HEK293T (cell line): ENCODE measurements around the gene CCDC17.

Experiments
- CTCF ChIA-PET: fragments of 350-600 bp; formaldehyde crosslinking; extraction: SDS; loops from one replicate; lab custom pipeline; 2021; ENCODE audit warnings: antibody characterized with exemption, inconsistent platforms; lab: Yijun Ruan, JAX
- POLR2A ChIA-PET: fragments of 350-600 bp; formaldehyde crosslinking; extraction: SDS; loops from one replicate; lab custom pipeline; 2020; ENCODE audit warnings: antibody characterized with exemption, inconsistent platforms; lab: Yijun Ruan, JAX
- DNase-seq: peaks from one replicate; pipeline ENCODE4 v3.0.0; 2012; ENCODE audit warnings: mixed read lengths; ENCODE audit errors: extremely low spot score
- ARNT ChIP-seq: fragments of 450-650 bp; IDR thresholded peaks from 2 replicates; pipeline ENCODE4 v1.6.1; 2017; ENCODE audit warnings: mild to moderate bottlenecking
- BHLHE40 ChIP-seq: fragments of 450-650 bp; IDR thresholded peaks from 2 replicates; pipeline ENCODE4 v1.6.1; 2016; ENCODE audit warnings: mild to moderate bottlenecking, moderate library complexity, borderline replicate concordance
- CTBP1 ChIP-seq: fragments of 450-650 bp; IDR thresholded peaks from 2 replicates; pipeline ENCODE4 v1.6.1; 2016; ENCODE audit warnings: borderline replicate concordance
- ELF4 ChIP-seq: fragments of 450-650 bp; IDR thresholded peaks from 2 replicates; pipeline ENCODE4 v1.6.1; 2017; ENCODE audit warnings: antibody characterized with exemption
- FOXA1 ChIP-seq: fragments of 450-650 bp; IDR thresholded peaks from 2 replicates; pipeline ENCODE4 v1.6.1; 2016; ENCODE audit warnings: mild to moderate bottlenecking
- FOXK2 ChIP-seq: fragments of 450-650 bp; IDR thresholded peaks from 2 replicates; pipeline ENCODE4 v1.6.1; 2016; ENCODE audit warnings: mild to moderate bottlenecking
- FOXM1 ChIP-seq: fragments of 450-650 bp; IDR thresholded peaks from 2 replicates; pipeline ENCODE4 v1.6.1; 2017; ENCODE audit warnings: mild to moderate bottlenecking, borderline replicate concordance
- HDGF ChIP-seq: fragments of 450-650 bp; IDR thresholded peaks from 2 replicates; pipeline ENCODE4 v1.6.1; 2017; ENCODE audit warnings: antibody characterized with exemption, borderline replicate concordance
- L3MBTL2 ChIP-seq: fragments of 450-650 bp; conservative IDR thresholded peaks from 2 replicates; pipeline ENCODE4 v1.6.1; 2016; ENCODE audit warnings: mild to moderate bottlenecking
- LEF1 ChIP-seq: fragments of 450-650 bp; IDR thresholded peaks from 2 replicates; pipeline ENCODE4 v1.6.1; 2017; ENCODE audit warnings: mild to moderate bottlenecking, borderline replicate concordance
- NFRKB ChIP-seq: fragments of 450-650 bp; IDR thresholded peaks from 2 replicates; pipeline ENCODE4 v1.6.1; 2016; ENCODE audit warnings: mild to moderate bottlenecking, moderate library complexity
- SP1 ChIP-seq: fragments of 450-650 bp; IDR thresholded peaks from 2 replicates; pipeline ENCODE4 v1.6.1; 2017
- SUZ12 ChIP-seq: fragments of 450-650 bp; IDR thresholded peaks from 2 replicates; pipeline ENCODE4 v1.6.1; 2016; ENCODE audit warnings: mild to moderate bottlenecking
- TARDBP ChIP-seq: fragments of 450-650 bp; IDR thresholded peaks from 2 replicates; pipeline ENCODE4 v1.6.1; 2016
- ZNF384 ChIP-seq: fragments of 450-650 bp; IDR thresholded peaks from 2 replicates; pipeline ENCODE4 v1.6.1; 2016
- TF ChIP-seq, protein P1 (sequence below): fragments of 450-650 bp; IDR thresholded peaks from 2 replicates; pipeline ENCODE4 v1.6.1; 2016

The CCDC17 gene

GRCh38 chr1:45647248-45648021, 23.6 kb upstream of the CCDC17 start:
- no peak for TF ChIP-seq FOXK2
- no peak for TF ChIP-seq SUZ12
- no peak for TF ChIP-seq NFRKB
- no peak for TF ChIP-seq SP1
- TF ChIP-seq HDGF = no peak
- no peak for TF ChIP-seq ARNT
- TF ChIP-seq TARDBP = no peak
- no peak for TF ChIP-seq FOXA1
- TF ChIP-seq FOXM1 = no peak
- no peak for TF ChIP-seq CTBP1
- TF ChIP-seq L3MBTL2 = no peak
- no peak for TF ChIP-seq BHLHE40
- no peak for TF ChIP-seq ZNF384
- no peak for DNase-seq
- POLR2A ChIA-PET = no interaction called here
- CTCF ChIA-PET = interaction anchor here (0.6 kb wide), 1 partner anchor 13 kb away, joined by 3 read pairs; no protein-coding TSS in a partner anchor

DNA sequence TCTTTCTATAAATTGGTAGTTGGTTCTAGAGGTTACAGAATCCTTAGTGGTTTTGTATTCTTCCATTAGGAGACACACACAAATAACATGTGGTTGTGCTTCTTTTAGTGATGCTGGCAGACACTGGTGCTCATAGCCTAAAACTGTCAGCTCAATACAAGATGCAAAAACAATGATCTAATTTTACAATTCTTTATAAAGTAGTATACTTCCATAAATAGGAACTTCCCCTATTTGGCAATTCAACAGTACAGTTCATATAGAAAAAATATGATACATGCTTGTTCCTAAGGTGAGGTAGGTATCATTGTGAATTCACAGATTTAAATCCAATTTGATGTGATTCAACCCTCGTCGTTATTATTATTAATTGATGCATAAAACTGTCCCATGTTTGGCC, 20.8 kb upstream of the CCDC17 start:
- POLR2A ChIA-PET = no interaction called here
- CTCF ChIA-PET = no interaction called here
- TF ChIP-seq FOXK2 = no peak
- no peak for TF ChIP-seq ARNT
- TF ChIP-seq SUZ12 = no peak
- TF ChIP-seq CTBP1 = no peak
- no peak for TF ChIP-seq HDGF
- DNase-seq = no peak

DNA sequence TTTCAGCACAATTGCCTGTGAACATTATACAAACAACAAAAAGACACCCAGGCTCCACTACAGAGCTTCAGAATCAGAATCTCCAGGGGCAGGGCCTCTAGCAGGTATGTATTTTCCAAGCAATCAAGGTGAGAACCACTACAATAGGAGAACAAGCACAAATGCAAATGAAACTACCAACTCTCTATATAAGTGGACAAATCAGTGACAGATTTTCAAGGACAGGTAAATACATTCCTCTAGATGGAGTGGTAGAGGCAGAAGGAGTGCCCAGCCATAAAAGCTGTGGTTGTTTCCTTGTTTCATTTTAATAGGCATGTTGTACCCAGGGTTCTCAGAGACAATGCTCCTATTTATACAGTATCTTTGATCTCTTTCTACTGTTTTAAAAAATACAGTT, 20.1 kb upstream of the CCDC17 start:
- DNase-seq = no peak
- CTCF ChIA-PET = no interaction called here
- POLR2A ChIA-PET = no interaction called here
- TF ChIP-seq L3MBTL2 (no peak), LEF1 (no peak), FOXA1 (no peak), BHLHE40 (no peak), ELF4 (no peak)
- TF ChIP-seq, protein P1, sequence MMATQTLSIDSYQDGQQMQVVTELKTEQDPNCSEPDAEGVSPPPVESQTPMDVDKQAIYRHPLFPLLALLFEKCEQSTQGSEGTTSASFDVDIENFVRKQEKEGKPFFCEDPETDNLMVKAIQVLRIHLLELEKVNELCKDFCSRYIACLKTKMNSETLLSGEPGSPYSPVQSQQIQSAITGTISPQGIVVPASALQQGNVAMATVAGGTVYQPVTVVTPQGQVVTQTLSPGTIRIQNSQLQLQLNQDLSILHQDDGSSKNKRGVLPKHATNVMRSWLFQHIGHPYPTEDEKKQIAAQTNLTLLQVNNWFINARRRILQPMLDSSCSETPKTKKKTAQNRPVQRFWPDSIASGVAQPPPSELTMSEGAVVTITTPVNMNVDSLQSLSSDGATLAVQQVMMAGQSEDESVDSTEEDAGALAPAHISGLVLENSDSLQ = no peak

GRCh38 chr1:45643321-45643720, 19.5 kb upstream of the CCDC17 start:
- TF ChIP-seq NFRKB (no peak), ZNF384 (no peak), TARDBP (no peak), ARNT (no peak), FOXA1 (no peak), SP1 (no peak)
- ChIA-PET POLR2A (interaction anchor here (1.4 kb wide), 1 partner anchor 43 kb away, joined by 3 read pairs; the partner anchor contains the start of gene GPBP1L1), CTCF (no interaction called here)
- DNase-seq = no peak

- CTCF ChIA-PET = interaction anchor here (0.6 kb wide), 1 partner anchor 399 kb away, joined by 3 read pairs; no protein-coding TSS in a partner anchor
Measured at GRCh38 chr1:45640293-45640692, 16.4 kb upstream of the CCDC17 start.

GRCh38 chr1:45635211-45635610, 11.4 kb upstream of the CCDC17 start:
- TF ChIP-seq NFRKB (no peak), ELF4 (no peak), FOXM1 (no peak), SUZ12 (no peak), SP1 (no peak), FOXA1 (no peak), FOXK2 (no peak), LEF1 (no peak), HDGF (no peak), TARDBP (no peak), ZNF384 (no peak), BHLHE40 (no peak), L3MBTL2 (no peak)
- TF ChIP-seq, protein P1 = no peak
- CTCF ChIA-PET = interaction anchor here (0.6 kb wide), 1 partner anchor 792 kb away, joined by 5 read pairs; the partner anchor contains the start of gene PTCH2
- DNase-seq = no peak
- POLR2A ChIA-PET = no interaction called here

More at GRCh38 chr1:45640293-45640692, 16.4 kb upstream of the CCDC17 start:
- no peak for TF ChIP-seq FOXK2
- TF ChIP-seq LEF1 = no peak
- no peak for TF ChIP-seq ARNT
- TF ChIP-seq BHLHE40 = no peak
- TF ChIP-seq CTBP1 = no peak
- no peak for TF ChIP-seq SP1
- no peak for TF ChIP-seq L3MBTL2
- no peak for TF ChIP-seq HDGF
- TF ChIP-seq ZNF384 = no peak
- TF ChIP-seq ELF4 = no peak
- TF ChIP-seq, protein P1 = no peak
- TF ChIP-seq NFRKB = no peak
- POLR2A ChIA-PET = no interaction called here
- no peak for DNase-seq
